WI38 (cell line): Measurements from ENCODE around the gene RGMB.
"Not testable (repeated sequence)": the region's sequence is repeated elsewhere in the genome, so short reads cannot be mapped to it uniquely, and the experiment has no call there.

Experiments
- H3K4me3 ChIP-seq: 2 replicates; pipeline ENCODE4 v1.5.1; 2011; ENCODE audit warnings: low read depth, mild to moderate bottlenecking, control low read depth, low read length
- TF ChIP-seq, protein P1 (sequence below): IDR thresholded peaks from 2 replicates; pipeline ENCODE4 v1.5.1; 2012; ENCODE audit warnings: low read depth, mild to moderate bottlenecking, control low read depth, low read length

The RGMB gene

DNA sequence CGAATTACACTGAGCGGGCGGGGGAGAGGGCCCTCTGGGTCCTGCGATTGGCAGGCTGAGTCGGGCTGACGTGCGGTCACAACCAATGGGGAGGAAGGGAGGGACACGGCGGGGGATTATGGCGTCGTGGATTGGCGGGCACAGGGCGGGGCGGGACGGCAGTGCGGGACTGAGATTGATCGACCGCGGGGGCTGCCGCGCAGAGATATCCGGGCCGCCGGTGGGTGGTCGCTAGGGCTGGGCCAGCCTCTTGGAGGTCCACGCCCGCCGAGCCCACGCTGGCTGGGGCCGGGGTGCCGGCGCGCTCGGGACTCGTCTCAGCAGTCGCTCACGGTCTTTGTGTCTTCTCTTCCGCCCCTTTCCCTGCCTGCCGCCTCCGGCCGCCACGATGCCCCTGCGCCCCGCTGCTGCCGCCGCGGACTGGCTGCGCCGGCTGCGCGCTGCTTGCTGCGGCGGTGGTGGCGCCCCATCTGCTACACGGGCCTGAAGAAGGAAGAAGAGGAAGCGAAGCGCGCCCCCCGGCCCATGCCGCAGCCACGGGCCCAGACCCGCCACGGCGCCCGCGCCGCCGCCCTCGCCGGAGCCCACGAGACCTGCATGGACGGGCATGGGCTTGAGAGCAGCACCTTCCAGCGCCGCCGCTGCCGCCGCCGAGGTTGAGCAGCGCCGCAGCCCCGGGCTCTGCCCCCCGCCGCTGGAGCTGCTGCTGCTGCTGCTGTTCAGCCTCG, at the start of gene RGMB:
RGMB (plus strand) TSS at position 200 of the 728 bp plus-strand sequence; CDS start at position 608, 408 bp downstream.
- H3K4me3 ChIP-seq = peak within 1 kb of the TSS; percentile 95
- TF ChIP-seq, protein P1, sequence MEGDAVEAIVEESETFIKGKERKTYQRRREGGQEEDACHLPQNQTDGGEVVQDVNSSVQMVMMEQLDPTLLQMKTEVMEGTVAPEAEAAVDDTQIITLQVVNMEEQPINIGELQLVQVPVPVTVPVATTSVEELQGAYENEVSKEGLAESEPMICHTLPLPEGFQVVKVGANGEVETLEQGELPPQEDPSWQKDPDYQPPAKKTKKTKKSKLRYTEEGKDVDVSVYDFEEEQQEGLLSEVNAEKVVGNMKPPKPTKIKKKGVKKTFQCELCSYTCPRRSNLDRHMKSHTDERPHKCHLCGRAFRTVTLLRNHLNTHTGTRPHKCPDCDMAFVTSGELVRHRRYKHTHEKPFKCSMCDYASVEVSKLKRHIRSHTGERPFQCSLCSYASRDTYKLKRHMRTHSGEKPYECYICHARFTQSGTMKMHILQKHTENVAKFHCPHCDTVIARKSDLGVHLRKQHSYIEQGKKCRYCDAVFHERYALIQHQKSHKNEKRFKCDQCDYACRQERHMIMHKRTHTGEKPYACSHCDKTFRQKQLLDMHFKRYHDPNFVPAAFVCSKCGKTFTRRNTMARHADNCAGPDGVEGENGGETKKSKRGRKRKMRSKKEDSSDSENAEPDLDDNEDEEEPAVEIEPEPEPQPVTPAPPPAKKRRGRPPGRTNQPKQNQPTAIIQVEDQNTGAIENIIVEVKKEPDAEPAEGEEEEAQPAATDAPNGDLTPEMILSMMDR = no peak

- TF ChIP-seq, protein P1 = no peak
- no peak overlapping the region for H3K4me3 ChIP-seq
Measured at GRCh38 chr5:98726258-98726657, 47.2 kb upstream of the RGMB start.

- TF ChIP-seq, protein P1 = no peak
Measured at GRCh38 chr5:98727686-98728085, 45.8 kb upstream of the RGMB start.

DNA sequence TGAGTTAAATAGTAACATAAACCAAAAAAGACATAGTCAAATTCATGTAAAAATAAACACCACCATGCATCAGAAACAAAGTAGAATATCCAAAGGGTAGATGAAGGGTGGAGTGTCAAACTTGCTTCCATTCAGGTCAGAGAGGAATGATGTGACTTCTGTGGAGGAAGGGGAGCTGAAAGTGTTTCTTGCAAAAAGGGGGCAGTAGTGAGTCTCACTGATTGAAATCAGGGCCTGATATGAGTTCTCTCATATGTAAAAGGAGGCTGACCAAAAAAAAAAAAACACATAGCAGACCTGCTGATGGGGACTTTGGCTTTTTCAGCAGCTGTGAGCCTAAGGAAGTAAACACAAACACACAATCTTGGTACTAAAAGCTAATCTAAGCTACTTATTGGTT, 38.8 kb upstream of the RGMB start:
- H3K4me3 ChIP-seq = no peak overlapping the region
- TF ChIP-seq, protein P1 = no peak

More at GRCh38 chr5:98727686-98728085, 45.8 kb upstream of the RGMB start:
- H3K4me3 ChIP-seq = no peak overlapping the region

DNA sequence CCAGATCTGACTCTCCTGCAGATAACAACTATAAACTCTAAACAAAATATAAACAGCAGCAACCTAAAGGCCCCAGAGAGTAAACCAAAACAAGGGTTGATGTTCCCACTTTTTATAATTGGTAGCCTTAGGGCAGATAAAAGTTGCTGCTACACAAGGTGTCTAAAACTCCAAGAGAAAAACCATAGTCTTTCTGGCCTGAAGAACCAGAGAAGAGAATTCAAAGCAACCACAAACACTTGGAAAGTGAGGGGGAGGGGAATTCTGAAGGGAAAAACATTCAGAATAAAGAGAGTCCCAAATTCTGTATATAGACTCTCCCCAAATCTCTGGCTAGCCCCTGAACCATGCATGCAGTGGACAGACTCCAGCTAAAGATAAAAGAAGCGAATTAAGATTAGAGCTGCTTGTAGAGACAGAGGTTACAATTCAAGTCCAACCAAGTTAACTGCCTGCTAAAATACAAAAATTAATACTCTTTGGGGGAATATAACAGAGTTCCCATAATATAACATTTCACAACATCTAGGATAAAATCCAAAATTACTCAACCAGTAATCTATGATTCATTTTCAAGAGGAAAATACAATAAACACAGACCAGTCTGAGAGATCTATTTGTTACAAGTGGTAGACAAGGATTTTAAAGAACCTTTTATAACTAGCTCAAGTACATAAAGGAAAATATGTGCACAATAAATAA, 37.5 kb upstream of the RGMB start:
- TF ChIP-seq, protein P1 = no peak
- H3K4me3 ChIP-seq = no peak overlapping the region

GRCh38 chr5:98736753-98737152, 36.7 kb upstream of the RGMB start:
- TF ChIP-seq, protein P1 = no peak

GRCh38 chr5:98737441-98737840, 36.0 kb upstream of the RGMB start:
- H3K4me3 ChIP-seq = not testable (repeated sequence)

More at GRCh38 chr5:98736753-98737152, 36.7 kb upstream of the RGMB start:
- no peak overlapping the region for H3K4me3 ChIP-seq

DNA sequence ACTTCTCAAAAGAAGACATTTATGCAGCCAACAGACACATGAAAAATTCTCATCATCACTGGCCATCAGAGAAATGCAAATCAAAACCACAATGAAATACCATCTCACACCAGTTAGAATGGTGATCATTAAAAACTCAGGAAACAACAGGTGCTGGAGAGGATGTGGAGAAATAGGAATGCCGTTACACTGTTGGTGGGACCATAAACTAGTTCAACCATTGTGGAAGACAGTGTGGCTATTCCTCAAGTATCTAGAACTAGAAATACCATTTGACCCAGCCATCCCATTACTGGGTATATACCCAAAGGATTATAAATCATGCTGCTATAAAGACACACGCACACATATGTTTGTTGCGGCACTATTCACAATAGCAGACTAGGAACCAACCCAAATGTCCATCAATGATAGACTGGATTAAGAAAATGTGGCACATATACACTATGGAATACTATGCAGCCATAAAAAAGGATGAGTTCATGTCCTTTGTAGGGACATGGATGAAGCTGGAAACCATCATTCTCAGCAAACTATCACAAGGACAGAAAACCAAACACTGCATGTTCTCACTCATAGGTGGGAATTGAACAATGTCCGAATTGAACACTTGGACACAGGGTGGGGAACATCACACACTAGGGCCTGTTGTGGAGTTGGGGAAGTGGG, 34.8 kb upstream of the RGMB start:
- not testable (repeated sequence) for H3K4me3 ChIP-seq
